GM12874 (cell line): ENCODE results near the gene SLC6A20.

ENCODE experiments used
- TF ChIP-seq, protein P1 (sequence below): IDR thresholded peaks from 2 replicates; pipeline ENCODE4 v1.5.1; 2011; ENCODE audit warnings: low read depth, mild to moderate bottlenecking, control low read depth, low read length, moderate library complexity; ENCODE audit not compliant: insufficient read depth

SLC6A20 gene

DNA sequence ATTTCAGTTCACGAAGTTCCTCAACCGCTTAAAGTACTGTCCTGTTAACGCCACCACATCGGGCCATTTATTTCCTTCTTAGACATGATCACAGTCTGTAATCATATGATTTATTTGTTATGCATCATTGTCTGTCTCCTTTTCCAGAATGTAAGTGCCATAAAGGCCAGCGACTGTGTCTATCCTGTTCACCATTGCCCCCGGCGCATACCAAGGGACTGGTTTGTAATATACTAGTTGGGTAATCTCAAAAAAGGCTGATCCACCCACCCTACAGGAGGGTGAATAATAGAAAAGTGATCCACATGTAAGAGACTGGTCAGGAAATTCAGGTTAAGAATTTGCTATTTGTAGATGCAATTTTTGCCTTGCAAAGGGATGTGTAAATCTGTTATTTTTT is 41.9 kb downstream of the SLC6A20 start:
- TF ChIP-seq, protein P1, sequence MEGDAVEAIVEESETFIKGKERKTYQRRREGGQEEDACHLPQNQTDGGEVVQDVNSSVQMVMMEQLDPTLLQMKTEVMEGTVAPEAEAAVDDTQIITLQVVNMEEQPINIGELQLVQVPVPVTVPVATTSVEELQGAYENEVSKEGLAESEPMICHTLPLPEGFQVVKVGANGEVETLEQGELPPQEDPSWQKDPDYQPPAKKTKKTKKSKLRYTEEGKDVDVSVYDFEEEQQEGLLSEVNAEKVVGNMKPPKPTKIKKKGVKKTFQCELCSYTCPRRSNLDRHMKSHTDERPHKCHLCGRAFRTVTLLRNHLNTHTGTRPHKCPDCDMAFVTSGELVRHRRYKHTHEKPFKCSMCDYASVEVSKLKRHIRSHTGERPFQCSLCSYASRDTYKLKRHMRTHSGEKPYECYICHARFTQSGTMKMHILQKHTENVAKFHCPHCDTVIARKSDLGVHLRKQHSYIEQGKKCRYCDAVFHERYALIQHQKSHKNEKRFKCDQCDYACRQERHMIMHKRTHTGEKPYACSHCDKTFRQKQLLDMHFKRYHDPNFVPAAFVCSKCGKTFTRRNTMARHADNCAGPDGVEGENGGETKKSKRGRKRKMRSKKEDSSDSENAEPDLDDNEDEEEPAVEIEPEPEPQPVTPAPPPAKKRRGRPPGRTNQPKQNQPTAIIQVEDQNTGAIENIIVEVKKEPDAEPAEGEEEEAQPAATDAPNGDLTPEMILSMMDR, result no peak

DNA sequence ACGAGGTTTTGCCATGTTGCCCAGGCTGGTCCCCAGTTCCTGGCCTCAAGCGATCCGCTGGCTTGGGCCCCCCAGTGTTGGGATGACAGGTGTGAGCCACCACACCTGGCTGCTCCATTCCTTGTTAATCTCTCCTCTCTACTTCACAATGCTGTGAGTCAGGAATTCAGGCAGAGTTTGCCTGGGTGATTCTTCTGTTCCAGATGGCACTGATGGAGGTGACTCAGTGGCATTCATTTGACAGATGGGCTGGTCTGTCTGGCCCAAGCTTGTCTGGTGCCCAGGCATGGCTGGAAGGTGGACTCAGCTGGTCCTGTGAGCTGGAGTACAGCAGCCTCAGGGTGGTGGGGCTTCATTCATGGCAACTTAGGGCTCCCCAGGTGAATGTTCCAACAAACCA is 43.2 kb downstream of the SLC6A20 start:
- TF ChIP-seq, protein P1, result no peak

DNA sequence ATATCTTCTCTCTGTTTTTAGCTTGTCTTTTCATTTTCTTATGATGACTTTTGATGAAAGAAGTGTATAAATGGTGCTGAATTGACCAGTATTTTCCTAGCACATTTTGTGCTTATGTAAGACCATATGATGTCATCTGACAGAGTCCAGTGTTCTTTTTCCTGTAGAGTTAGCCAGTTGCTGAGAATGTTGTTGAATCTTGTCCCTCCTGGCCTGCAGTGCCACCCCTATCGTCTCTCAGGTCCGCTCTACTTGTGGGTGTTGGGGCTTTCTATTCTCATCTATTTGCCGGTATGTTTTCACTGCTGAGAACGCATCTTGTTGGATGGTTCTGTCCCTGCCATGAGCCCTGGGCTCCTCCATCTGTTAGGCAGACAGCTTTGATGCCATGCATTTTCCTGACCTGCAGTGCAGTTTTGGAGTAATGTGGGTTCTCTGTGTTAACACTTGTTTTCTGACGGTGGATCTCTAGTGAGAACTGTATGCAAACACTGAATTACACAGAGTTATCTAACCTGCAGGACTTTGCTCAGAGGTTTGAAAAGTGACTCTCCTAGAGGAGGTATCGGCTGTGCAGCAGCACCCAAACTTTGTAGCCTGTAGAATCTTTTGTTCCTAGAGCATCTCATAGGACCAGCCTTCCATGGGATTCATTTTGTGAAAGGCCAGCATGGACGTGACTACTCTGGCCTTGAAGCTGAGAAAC is 44.6 kb downstream of the SLC6A20 start:
- TF ChIP-seq, protein P1, result no peak

DNA sequence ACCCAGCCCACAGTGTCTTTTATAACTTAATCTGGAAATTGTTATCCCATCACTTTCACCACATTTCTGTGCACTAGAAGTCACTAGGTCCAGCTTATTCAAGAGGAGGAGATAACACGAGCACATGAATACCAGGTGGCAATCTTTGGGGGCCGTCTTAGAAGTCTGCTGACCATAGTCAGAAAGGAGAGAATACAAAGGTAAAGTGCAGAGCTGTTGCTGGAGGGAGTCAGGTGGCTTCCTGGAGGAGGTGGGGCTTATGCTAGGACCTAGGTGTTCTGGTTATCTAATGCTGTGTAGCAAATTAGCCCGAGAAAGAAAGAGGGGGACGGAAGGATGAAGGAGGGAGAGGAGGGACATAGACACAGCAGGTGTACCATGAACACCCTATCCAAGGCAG is 46.5 kb downstream of the SLC6A20 start:
- TF ChIP-seq, protein P1, result no peak

DNA sequence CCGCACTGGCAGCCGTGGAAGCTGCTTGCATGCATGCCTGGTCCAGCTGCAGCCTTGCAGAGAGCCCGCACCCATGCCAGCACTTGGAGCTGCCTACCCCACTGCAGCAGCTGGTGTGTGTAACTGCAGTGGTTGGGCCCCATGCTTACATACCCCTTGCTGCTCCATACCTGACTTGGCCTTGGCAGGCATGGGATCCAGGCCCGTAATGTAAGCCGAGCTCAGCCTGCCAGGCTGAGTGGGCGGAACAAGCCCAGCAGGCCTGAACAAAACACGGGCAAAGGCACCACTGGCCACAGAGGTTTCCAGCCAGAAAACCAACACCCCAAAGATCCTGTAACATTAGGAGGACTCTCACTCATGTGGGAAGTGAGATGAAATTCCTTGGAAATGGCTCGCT is 48.3 kb downstream of the SLC6A20 start:
- TF ChIP-seq, protein P1, result no peak

DNA sequence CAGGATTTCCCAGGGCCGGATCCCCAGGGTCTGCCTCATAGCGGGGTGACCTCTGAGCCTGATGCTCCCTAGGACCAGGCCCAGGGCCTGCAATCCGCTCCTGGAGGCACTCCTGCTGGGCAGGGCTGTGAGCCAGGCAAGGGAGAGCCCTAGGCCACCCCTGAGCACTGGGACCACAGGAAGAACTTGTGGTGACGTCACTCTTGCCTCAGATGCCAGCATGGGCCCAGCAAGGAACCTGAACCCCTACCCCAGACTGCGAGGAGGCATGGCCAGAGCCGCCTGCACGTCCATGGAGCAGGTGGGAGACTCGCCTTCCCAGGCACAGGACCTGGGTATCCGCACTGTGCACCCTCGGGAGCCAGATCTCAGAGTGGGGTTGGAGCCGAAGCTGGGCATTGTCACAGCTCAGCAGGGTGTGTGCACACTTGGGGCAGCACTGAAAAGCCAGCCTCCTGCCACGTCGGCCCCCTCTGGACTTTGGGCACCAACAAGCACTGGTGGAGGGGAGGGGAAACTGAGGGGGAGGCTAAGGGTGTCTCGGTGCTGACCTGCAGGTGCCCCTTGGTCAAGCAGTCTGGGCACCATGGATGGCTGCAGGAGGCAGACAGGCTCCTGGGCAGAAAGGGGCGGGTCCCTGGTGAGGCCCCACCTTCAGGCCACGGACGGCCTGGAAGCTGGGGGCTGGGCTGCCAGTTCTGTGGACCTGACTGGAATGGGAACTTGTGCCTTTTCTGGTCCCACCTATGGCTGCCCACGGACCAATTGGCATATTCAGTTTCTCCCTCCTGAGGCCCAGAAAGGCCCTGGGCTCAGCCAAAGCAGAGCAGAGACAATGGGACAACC is 49.3 kb downstream of the SLC6A20 start:
- TF ChIP-seq, protein P1, result no peak

DNA sequence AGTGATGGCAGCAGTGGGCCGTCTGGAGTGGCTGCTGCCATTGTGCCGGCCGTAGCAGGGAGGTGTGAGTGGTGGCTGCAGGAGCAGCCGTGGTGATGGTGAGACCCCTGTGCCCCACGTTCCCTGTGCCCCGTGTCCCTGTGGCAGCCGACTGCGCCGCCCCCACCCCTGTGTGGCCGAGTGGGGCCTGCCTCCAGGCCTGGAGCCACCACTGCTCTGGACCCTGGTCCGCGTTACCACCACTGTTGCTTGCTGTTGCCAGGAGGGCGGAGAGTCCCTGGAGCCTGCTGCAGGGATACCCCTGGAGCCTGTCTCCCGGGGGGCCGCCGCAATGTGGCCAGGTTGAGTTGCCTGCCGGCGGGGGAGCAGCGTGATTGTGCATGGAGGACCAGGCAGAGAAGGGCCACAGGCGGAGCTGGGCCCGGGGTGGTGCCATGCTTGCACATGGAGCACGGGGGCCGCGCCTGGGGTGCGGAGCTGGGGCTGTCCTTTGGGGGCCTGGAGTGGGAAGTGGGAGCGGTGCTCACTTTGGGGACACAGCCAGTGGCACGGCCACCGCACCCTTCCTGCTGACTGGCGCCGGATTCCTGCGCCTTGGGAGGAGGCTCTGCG is 50.1 kb downstream of the SLC6A20 start:
- TF ChIP-seq, protein P1, result no peak
